ENCODE measurements around the gene VPS13D. TPM values are rescaled to one million over a fixed set of nuclear protein-coding genes. Genes with fewer than 3 reads are reported as not detected.

VPS13D gene
- total and polyA plus RNA-seq, 2 of the 4 experiments (the other 2 are of a cell fraction) = 9.0 to 16.3 TPM

- no peak for TF ChIP-seq USF2 (IDR thresholded peaks at IDR 0.05; ENCODE audit: low read depth, low read length)
- peak; percentile 43; the same call in 1 of the 2 replicates for TF ChIP-seq FOS (IDR thresholded peaks at IDR 0.05; ENCODE audit: low read depth, low read length)
- TF ChIP-seq NFE2L2 (IDR thresholded peaks at IDR 0.05; ENCODE audit: low read depth, low read length) = no peak; the same call in 1 of the 2 replicates
Measured at GRCh38 chr1:12407050-12407961, 177.5 kb downstream of the VPS13D start (continued).
